ENCODE data around the gene NRIP2.

NRIP2 gene

GRCh38 chr12:2804393-2805142, 30.3 kb downstream of the NRIP2 start:
- DNase-seq = no peak

DNA sequence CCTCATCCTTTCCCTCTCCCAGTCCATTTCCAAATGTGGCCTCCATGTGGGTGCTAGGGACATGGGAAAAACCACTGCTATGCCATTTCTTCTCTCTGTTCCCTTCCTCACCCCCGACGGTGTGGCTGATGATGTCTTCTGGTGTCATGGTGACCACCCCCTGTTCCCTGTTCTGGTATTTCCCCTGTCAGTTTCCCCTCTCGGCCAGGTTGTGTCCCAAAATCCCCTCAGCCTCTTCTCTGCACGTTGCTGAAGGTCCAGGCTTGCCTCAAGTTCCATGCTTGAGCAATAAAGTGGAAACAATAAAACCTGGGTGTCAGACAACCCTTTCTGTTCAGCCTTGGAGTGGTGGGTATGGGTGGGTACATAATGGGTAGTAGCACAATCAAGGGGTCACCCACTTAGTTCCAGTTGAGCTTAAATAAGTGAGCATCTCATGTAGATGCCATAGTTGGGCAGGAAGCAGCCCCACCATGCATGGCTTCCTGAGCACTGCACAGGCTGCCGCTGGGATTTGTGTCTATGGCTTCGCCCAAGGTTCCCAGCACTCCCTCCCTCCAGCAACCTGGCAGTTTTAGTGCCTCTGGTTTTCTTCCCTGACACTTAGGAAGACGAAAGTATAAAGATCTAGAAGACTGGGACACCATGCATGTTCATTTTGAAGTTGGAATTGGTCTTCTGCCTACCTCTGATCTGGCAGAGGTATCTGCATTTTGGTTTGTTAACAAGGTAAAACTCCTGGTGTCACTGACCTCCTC, 31.0 kb downstream of the NRIP2 start:
- DNase-seq = no peak

GRCh38 chr12:2801044-2801783, 33.6 kb downstream of the NRIP2 start:
- no peak for DNase-seq

DNA sequence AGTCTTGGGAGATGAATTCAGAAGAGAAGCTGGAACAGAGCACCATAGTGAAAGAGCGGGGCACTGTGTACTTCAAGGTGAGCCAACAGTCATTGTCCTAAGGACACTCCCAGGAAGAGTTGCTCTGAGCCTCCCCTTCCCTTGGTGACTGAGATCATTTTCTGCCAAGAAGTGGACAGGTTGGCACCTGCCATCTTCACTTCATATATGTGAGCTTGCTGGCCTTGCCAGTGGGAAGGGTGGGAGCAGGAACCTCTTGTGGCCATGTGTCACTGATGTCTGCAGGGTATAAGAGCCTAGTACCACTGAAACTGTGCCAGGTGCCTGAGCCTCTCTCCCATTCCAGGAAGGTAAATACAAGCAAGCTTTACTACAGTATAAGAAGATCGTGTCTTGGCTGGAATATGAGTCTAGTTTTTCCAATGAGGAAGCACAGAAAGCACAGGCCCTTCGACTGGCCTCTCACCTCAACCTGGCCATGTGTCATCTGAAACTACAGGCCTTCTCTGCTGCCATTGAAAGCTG, 34.7 kb downstream of the NRIP2 start:
- no peak for DNase-seq

- DNase-seq = no peak
These were observed 37.0 kb downstream of the NRIP2 start for GRCh38 chr12:2797721-2798418.

GRCh38 chr12:2796187-2796666, 38.6 kb downstream of the NRIP2 start:
- DNase-seq = no peak

DNA sequence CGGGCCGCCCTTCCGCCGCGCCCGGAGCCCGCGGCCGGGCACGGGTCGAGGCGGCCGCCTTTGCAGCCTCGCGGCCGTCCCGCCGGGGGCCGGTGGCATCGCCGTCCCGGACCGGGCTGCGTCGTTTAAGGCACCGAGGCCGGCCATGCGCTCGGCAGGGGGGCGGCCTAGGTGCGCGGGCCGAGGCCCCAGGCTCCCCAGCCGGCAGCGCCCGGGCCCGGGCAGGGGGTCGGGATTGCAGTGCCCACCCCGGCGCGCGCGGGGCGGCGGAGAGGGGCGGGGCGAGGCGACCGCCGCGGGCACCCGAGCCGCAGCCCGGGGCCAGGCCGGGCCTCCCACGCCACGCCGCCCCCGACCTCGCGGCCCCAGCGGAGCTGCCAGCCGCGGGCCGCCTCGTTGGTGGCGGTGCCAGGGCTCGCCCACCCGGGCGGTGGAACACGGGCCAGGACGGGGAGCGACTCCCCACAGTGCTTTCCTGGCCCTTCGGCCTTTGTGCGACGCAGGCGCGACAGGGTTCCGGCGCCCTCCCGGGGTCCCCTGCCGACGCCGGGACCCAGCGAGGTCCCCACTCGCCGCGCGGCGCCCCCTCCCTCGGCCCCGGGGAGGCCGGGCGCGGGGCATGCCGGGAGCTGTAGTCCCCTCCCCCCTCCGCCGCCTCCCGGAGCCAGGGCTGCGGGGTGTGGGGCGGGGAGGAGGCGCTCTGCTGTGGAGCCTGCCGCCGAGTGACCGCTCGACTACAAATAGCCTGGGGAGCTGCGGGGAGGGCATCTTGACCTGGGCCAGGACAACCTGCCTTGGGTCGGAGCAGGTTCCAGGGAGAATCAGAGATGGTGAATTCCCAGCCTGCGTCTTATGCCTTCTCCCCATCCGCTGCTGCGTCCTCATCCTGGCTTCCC, 39.3 kb downstream of the NRIP2 start:
- DNase-seq = no peak

DNA sequence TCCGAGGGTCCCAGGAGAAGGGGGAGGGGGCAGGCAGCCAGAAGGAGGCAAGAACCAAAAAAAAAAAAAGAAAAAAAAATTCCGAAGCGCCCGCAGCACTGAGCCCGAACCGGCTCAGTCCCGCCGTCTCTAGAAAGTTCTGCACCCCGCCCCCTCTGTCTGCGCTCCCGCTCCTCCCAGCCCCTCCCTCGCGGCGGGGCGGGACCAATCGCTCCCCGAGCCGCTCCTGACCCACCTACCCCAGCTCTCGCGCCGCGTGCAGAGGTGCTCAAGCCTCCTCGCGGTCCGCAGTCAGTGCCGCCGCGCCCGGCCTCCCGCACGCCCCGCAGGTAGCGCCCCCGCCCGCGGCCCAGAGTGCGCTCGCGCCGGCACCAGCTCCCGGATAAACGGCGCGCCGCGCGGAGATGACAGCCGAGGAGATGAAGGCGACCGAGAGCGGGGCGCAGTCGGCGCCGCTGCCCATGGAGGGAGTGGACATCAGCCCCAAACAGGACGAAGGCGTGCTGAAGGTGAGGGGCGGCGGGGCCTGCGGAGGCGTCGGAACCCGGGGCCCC, 40.0 kb downstream of the NRIP2 start, which contains the start of gene FKBP4:
Gene FKBP4 (plus strand): TSS at position 235 of the 554 bp plus-strand sequence. CDS start 170 bp downstream, at position 405.
- no peak for DNase-seq

DNA sequence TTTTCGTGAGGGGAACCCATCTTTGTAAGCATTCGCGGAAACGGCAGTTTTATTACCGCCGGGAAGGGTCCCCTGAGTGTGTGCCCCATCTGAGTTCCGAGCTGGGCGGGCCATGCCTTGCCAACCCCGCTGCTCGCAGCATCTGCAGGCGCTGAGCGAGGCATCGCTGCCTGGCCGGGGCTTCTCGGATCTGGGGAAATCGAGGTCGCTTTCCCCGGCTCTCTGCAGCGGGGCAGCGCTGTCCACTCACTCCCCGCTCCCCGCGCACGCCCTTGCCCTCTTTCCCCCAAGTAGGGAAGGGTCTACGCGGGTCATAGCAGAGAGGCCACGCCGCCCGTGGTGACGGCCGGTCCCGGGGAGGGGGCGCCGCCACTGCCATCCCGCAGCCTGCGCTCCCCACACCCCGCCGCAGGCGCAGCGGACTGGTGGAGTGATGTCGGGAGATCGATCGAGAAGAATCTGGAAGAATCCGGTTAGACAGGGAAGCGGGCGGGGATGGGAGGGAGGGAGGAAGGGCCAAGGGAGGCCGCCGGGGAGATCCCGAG, 40.6 kb downstream of the NRIP2 start:
- no peak for DNase-seq

- DNase-seq = no peak
These were observed 41.3 kb downstream of the NRIP2 start for GRCh38 chr12:2793561-2793960.

- DNase-seq = no peak
These were observed 41.9 kb downstream of the NRIP2 start for GRCh38 chr12:2792671-2793500.

GRCh38 chr12:2791089-2791488, 43.7 kb downstream of the NRIP2 start:
- DNase-seq = no peak

DNA sequence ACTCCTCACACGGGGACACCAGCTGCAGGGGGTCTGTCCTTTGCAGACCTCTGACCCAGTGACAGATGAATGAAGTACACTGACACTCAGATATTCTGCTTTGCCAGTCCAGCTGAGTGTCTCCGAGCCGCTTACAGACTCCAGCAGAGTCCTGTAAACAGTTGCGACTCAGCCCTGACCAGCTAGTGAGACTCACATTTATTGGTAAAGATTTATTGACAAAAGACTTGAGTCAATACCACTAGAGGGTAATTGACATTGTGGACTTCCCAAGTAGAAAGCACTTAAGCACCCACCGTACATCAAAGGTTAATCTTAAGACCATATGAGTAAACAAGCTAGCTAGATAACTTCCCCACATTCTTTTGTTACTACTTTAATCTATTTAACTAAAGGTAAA, 49.8 kb downstream of the NRIP2 start:
- no peak for DNase-seq

GRCh38 chr12:2783936-2784600, 50.8 kb downstream of the NRIP2 start:
- DNase-seq = peak; percentile 22

DNA sequence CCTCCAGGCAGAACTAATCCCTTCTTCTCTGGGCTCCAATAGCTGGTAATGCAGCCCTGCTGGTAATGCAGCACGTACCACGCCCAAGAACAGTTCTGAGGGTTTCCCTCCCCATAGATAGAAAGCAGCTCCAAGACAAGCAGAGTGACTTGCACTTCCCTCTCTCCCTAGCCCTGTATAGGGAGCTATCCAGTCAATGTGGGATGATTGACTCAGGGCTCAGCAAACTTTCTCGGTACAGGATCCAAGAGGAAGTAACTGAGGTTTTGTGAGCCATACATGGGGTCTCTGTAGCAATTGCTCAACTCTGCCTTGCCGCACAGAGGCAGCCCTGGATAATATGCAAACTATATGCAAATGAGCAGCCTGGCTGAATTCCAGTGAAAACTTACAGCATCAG, 55.6 kb downstream of the NRIP2 start:
- no peak for DNase-seq

DNA sequence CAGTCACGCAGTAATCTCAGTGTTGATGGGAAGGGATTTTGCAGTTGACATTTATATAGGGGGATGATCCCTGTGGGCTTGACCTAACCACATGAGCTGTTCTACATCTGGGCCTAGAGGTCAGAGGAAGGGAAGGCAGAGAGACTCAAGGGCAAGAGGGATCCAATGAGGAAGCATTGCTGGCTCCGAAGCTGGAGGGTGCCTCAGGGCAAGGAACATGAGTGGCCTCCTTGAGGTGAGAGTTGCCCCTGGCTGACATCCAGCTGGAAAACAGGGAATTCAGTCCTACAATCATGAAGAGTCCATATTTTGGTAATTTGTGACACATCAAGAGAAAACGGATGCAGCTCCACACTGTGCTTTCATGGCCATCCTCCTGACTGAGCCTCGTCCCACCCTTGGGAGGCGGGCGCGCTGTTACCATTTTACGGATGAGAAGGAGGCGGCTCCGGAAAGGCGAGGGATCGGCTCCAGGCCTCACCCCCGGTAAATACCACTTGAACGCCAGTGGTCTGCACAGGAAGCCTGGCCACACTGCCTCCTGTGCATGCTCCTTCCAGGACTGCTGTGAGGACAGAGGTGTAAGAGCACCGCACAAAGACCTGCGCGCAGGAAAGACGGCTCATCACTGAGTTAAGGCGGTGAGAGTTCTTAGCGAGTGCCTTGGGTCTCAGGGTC, 58.6 kb downstream of the NRIP2 start:
- no peak for DNase-seq

DNA sequence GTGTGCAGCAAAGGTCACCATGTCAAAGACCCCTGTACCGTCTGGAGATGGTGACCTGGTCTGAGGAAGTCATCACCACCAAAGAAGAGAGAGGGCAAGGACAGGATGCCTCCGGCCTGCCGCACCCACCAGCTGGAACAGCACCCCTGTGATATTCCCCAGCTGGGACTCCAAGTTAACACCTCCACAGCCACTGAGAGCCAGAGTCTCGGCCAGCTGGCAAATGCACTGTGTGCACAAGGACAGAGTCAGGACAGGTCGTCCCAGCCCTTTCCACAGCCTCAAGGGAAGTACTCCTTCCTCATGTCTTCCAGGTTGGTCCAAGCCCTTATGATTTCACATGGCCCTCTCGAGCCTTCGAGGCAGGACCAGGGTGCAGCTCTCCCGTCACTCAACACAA, 59.4 kb downstream of the NRIP2 start:
- DNase-seq = no peak
